Endothelial cell (in vitro differentiated cells): Measurements from ENCODE around the gene SDK2. TPM values are rescaled to one million over a fixed set of nuclear protein-coding genes. Genes with fewer than 3 reads are reported as not detected.

Experiments
- DNase-seq: peaks from one replicate; pipeline ENCODE4 v3.0.0; 2021; ENCODE audit warnings: low spot score
- H3K27ac Mint-ChIP-seq: one replicate; pipeline ENCODE4 v1.8.0; 2021; ENCODE audit warnings: mixed read lengths, inconsistent platforms; ENCODE audit not compliant: unreplicated experiment
- H3K27me3 Mint-ChIP-seq: one replicate; pipeline ENCODE4 v1.8.0; 2021; ENCODE audit warnings: mild to moderate bottlenecking, moderate library complexity, mixed read lengths, inconsistent platforms; ENCODE audit not compliant: unreplicated experiment
- H3K36me3 Mint-ChIP-seq: one replicate; pipeline ENCODE4 v1.8.0; 2021; ENCODE audit warnings: mild to moderate bottlenecking, low read depth, mixed read lengths, inconsistent platforms; ENCODE audit not compliant: unreplicated experiment
- H3K4me1 Mint-ChIP-seq: one replicate; pipeline ENCODE4 v1.8.0; 2021; ENCODE audit warnings: mild to moderate bottlenecking, mixed read lengths, inconsistent platforms; ENCODE audit not compliant: unreplicated experiment
- H3K4me3 Mint-ChIP-seq: one replicate; pipeline ENCODE4 v1.8.0; 2021; ENCODE audit warnings: mild to moderate bottlenecking, mixed read lengths, inconsistent platforms; ENCODE audit not compliant: unreplicated experiment
- H3K9me3 Mint-ChIP-seq: one replicate; pipeline ENCODE4 v1.8.0; 2021; ENCODE audit warnings: mixed read lengths, inconsistent platforms; ENCODE audit not compliant: unreplicated experiment
- CTCF ChIP-seq: fragments of 200-600 bp; sonication (generic); IDR thresholded peaks from one replicate; pipeline ENCODE4 v1.5.0; 2021; ENCODE audit warnings: antibody characterized with exemption; ENCODE audit not compliant: unreplicated experiment
- total RNA-seq: library from RNA; stranded (reverse); fragmentation: NEBNext Ultra II Directional; extraction: Animal tissue kit (Norgen Biotek cat#: 25700); gene quantifications from one replicate; pipeline ENCODE4 v1.2.1, GENCODE V29; 2021; ENCODE audit not compliant: unreplicated experiment

SDK2 gene
- total RNA-seq, 1 donor from 2014 or later: 2.4 TPM

- DNase-seq: no peak
- Mint-ChIP-seq H3K36me3 (no peaks in the 10 kb centered on the region), H3K27ac (no peak overlapping the region), H3K9me3 (no peaks in the 10 kb centered on the region), H3K27me3 (peaks cover 6% of the 10 kb centered on the region), H3K4me3 (no peak overlapping the region), H3K4me1 (peaks cover 11% of the 10 kb centered on the region)
- no peak for TF ChIP-seq CTCF
Measured at GRCh38 chr17:73648543-73648820, 4.2 kb upstream of the SDK2 start.

GRCh38 chr17:73647772-73648542 lies 3.7 kb upstream of the SDK2 start:
- TF ChIP-seq CTCF: no peak
- peaks cover 9% of the 10 kb centered on the region for H3K4me1 Mint-ChIP-seq
- no peak for DNase-seq
- no peak overlapping the region for H3K4me3 Mint-ChIP-seq
- no peaks in the 10 kb centered on the region for H3K9me3 Mint-ChIP-seq
- no peaks in the 10 kb centered on the region for H3K36me3 Mint-ChIP-seq
- no peak overlapping the region for H3K27ac Mint-ChIP-seq
- peaks cover 6% of the 10 kb centered on the region for H3K27me3 Mint-ChIP-seq

- DNase-seq: peak; percentile 26
- Mint-ChIP-seq H3K27me3 (peaks cover 6% of the 10 kb centered on the region), H3K4me3 (no peak overlapping the region), H3K9me3 (no peaks in the 10 kb centered on the region), H3K27ac (no peak overlapping the region), H3K36me3 (no peaks in the 10 kb centered on the region), H3K4me1 (peaks cover 9% of the 10 kb centered on the region)
- no peak for TF ChIP-seq CTCF
Measured at GRCh38 chr17:73647301-73647695, 3.1 kb upstream of the SDK2 start.

GRCh38 chr17:73646409-73647300 lies 2.4 kb upstream of the SDK2 start:
- TF ChIP-seq CTCF: no peak
- no peak overlapping the region for H3K27ac Mint-ChIP-seq
- H3K4me3 Mint-ChIP-seq: no peak overlapping the region
- DNase-seq: peak; percentile 33
- no peaks in the 10 kb centered on the region for H3K36me3 Mint-ChIP-seq
- H3K27me3 Mint-ChIP-seq: peaks cover 11% of the 10 kb centered on the region
- H3K4me1 Mint-ChIP-seq: peaks cover 9% of the 10 kb centered on the region
- no peaks in the 10 kb centered on the region for H3K9me3 Mint-ChIP-seq
